Memory B cell (primary cell): ENCODE measurements around the gene ERBB2.
"Not testable (repeated sequence)": the region's sequence is repeated elsewhere in the genome, so short reads cannot be mapped to it uniquely, and the experiment has no call there.

Source experiments
- ATAC-seq: fragments of 150-1000 bp; cut with Tn5 transposase; 2 replicates; pipeline ENCODE4 v1.10.0; 2021; ENCODE audit warnings: low read depth, mild to moderate bottlenecking, moderate library complexity
- DNase-seq, 2 donors: peaks; one replicate each; pipeline ENCODE4 v3.0.0; 2022; ENCODE audit warnings: low spot score in 2 of 2
- H3K27ac Mint-ChIP-seq: one replicate; pipeline ENCODE4 v1.8.0; 2022; ENCODE audit warnings: mild to moderate bottlenecking, moderate library complexity, mixed read lengths
- H3K27me3 Mint-ChIP-seq: one replicate; pipeline ENCODE4 v1.8.0; 2022; ENCODE audit warnings: mixed read lengths
- H3K36me3 Mint-ChIP-seq: one replicate; pipeline ENCODE4 v1.8.0; 2022; ENCODE audit warnings: mild to moderate bottlenecking, mixed read lengths
- H3K4me1 Mint-ChIP-seq: one replicate; pipeline ENCODE4 v1.8.0; 2022; ENCODE audit warnings: mixed read lengths
- H3K4me3 Mint-ChIP-seq: one replicate; pipeline ENCODE4 v1.8.0; 2022; ENCODE audit warnings: mild to moderate bottlenecking, moderate library complexity, mixed read lengths
- H3K9me3 Mint-ChIP-seq: one replicate; pipeline ENCODE4 v1.8.0; 2022; ENCODE audit warnings: mixed read lengths

Gene ERBB2

GRCh38 chr17:39699157-39699817 is 577 bp upstream of the ERBB2 start:
- not testable (repeated sequence) for DNase-seq, H3K9me3 Mint-ChIP-seq, H3K27ac Mint-ChIP-seq, ATAC-seq, H3K36me3 Mint-ChIP-seq, H3K4me1 Mint-ChIP-seq
- peaks cover 22% of the 10 kb centered on the region for H3K27me3 Mint-ChIP-seq
- peak overlapping the region; percentile 67 for H3K4me3 Mint-ChIP-seq

- H3K9me3 Mint-ChIP-seq, result no peaks in the 10 kb centered on the region
- DNase-seq (no peak), ATAC-seq (no peak)
- peaks cover 9% of the 10 kb centered on the region for H3K4me1 Mint-ChIP-seq
- peaks cover 5% of the 10 kb centered on the region for H3K36me3 Mint-ChIP-seq
- no peak overlapping the region for H3K27ac Mint-ChIP-seq
- H3K4me3 Mint-ChIP-seq, result peak overlapping the region; percentile 8
- peaks cover 22% of the 10 kb centered on the region for H3K27me3 Mint-ChIP-seq
Measured at GRCh38 chr17:39700148-39700987, 504 bp downstream of the ERBB2 start.

GRCh38 chr17:39701012-39701783 is 1.3 kb downstream of the ERBB2 start:
- Mint-ChIP-seq H3K9me3 (no peaks in the 10 kb centered on the region), H3K27ac (no peak overlapping the region), H3K36me3 (peaks cover 2% of the 10 kb centered on the region), H3K4me3 (peak overlapping the region; percentile 8), H3K27me3 (peaks cover 22% of the 10 kb centered on the region), H3K4me1 (peaks cover 9% of the 10 kb centered on the region)
- DNase-seq (no peak), ATAC-seq (no peak)

- no peaks in the 10 kb centered on the region for H3K9me3 Mint-ChIP-seq
- H3K27me3 Mint-ChIP-seq, result peaks cover 20% of the 10 kb centered on the region
- H3K4me1 Mint-ChIP-seq, result peaks cover 9% of the 10 kb centered on the region
- ATAC-seq, result no peak
- H3K27ac Mint-ChIP-seq, result no peak overlapping the region
- no peak for DNase-seq
- no peak overlapping the region for H3K4me3 Mint-ChIP-seq
- H3K36me3 Mint-ChIP-seq, result peaks cover 2% of the 10 kb centered on the region
Measured at GRCh38 chr17:39701784-39702422, 2.0 kb downstream of the ERBB2 start.

DNA sequence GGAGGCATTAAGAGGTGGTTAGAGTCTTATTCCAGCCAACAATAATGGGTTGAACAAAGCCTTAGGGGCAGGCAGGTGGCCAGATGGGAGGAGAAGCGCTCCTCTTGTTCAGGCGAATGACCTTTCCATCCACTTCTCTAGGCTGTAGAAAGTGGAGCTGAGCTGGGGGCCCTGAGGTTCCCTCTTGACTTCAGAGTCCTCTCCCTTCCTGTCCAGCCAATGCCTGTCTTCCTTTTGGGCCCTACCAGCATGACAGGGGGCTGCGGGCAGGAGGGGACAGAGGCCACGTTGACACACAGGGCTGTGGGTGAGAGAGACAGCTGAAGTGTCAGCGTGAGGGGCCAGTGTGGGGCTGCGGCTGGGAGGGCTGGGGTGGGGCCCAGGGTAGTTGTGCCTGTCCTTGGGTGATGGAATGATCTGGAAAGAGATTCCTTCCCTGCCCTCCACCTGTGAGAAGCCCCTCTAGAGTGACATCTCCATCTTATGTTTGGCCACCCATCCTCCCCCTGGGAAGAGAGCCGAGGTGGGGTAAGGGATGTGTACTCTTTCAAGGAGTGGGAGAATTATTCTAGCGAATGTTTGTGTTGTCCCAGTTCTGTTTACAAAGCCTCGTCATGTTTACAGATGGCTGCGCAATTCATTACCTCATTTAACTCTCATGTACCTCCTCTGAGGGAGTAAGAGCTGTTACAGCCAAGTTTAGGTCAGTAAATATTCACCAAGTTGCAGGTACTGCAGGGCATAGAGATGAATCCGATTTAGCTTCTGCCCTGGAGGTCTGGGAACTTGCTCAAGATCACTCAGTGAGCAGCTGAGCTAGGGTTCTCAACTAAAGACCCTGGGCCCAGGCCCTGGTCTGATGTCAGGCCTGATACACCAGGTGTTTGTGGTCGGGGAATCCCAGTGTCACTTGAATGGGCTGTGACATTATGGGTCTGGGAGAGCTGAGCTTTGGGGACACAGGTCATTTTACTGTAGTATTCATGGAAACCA is 3.3 kb downstream of the ERBB2 start:
- H3K27ac Mint-ChIP-seq, result peak overlapping the region; percentile 29
- ATAC-seq, result peak; percentile 88

GRCh38 chr17:39703913-39704312 is 4.0 kb downstream of the ERBB2 start:
- Mint-ChIP-seq H3K27ac (peak overlapping the region; percentile 29), H3K9me3 (no peaks in the 10 kb centered on the region), H3K36me3 (peaks cover 2% of the 10 kb centered on the region), H3K4me1 (peaks cover 14% of the 10 kb centered on the region), H3K4me3 (no peak overlapping the region), H3K27me3 (peaks cover 19% of the 10 kb centered on the region)
- ATAC-seq, result no peak
- no peak for DNase-seq

More for the DNA sequence above, 3.3 kb downstream of the ERBB2 start:
- Mint-ChIP-seq H3K27me3 (peaks cover 19% of the 10 kb centered on the region), H3K4me1 (peaks cover 14% of the 10 kb centered on the region), H3K9me3 (no peaks in the 10 kb centered on the region), H3K4me3 (no peak overlapping the region), H3K36me3 (peaks cover 2% of the 10 kb centered on the region)
- no peak for DNase-seq

DNA sequence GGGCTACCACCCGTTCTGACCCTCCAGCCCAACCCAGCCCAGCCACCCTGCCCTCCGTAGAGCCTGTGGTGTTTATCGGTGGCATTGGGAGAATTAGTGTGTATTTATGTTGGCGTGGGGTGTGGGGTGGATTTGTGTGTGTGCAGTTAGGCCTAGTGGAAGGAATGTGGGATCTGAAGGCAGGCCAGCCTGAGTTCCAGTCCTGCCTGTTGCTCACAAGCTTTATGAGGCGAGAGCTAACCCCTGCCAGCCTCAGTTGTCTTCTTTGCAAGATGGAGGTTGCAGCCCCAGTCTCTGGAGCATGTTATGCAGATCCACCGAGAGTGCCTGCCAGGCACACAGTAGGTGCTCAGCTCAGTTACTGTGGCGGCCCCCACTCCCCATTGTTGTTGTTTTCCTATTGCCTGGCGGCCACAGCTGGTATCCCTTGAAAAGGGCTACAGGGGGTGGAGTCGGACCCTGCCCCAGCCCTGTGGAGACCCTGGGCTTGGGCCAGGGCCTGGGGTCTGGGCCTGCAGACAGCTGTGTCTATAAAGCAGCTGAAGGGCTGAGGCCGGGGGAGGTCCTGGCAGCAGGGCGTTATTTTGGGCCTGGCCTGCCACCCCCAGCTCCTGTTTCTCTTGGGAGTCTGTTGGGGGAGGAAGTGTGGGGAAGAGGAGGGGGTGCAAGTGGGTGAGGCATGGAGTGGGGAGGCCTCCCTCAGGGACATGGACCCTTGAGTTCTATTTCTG is 5.1 kb downstream of the ERBB2 start:
- Mint-ChIP-seq H3K27me3 (peaks cover 10% of the 10 kb centered on the region), H3K4me3 (no peak overlapping the region), H3K9me3 (no peaks in the 10 kb centered on the region), H3K36me3 (no peaks in the 10 kb centered on the region), H3K4me1 (peaks cover 14% of the 10 kb centered on the region), H3K27ac (no peak overlapping the region)
- DNase-seq (no peak), ATAC-seq (no peak)

DNA sequence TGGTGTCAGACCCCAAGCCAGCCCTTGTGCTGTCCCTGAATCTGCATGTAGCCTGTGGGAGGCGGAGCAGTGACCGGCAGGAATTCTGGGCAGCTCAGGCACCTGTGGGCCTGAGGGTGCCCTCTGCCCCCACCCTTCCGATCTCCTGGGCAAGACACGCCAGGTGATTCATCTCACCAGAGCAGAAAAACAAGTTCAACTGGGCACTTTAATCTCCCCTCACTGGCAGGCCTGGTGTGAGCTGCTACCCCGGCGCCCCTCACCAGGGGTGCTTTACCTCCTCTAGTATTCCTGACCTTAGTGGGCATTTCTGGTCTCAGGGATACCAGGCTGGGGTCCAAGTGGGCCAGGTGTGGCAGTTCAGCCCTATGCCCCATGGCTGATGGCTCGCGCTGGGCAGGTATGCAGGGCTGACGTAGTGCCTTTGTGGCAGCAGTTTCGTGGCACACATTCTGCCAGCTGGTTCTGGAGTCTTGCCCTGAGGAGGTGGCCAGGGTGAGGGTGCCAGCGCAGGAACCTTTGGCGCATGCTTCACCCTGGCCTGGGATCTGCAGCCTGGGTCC is 6.0 kb downstream of the ERBB2 start:
- H3K27me3 Mint-ChIP-seq, result peaks cover 8% of the 10 kb centered on the region
- H3K4me1 Mint-ChIP-seq, result peaks cover 14% of the 10 kb centered on the region
- H3K27ac Mint-ChIP-seq, result no peak overlapping the region
- no peaks in the 10 kb centered on the region for H3K36me3 Mint-ChIP-seq
- no peak for ATAC-seq
- no peak overlapping the region for H3K4me3 Mint-ChIP-seq
- no peak for DNase-seq
- H3K9me3 Mint-ChIP-seq, result no peaks in the 10 kb centered on the region

- peaks cover 4% of the 10 kb centered on the region for H3K27me3 Mint-ChIP-seq
- peaks cover 14% of the 10 kb centered on the region for H3K4me1 Mint-ChIP-seq
- H3K36me3 Mint-ChIP-seq, result no peaks in the 10 kb centered on the region
- no peak overlapping the region for H3K4me3 Mint-ChIP-seq
- no peak for ATAC-seq
- no peaks in the 10 kb centered on the region for H3K9me3 Mint-ChIP-seq
- H3K27ac Mint-ChIP-seq, result no peak overlapping the region
- DNase-seq, result no peak
Measured at GRCh38 chr17:39706383-39706782, 6.5 kb downstream of the ERBB2 start.

GRCh38 chr17:39706921-39707337 is 7.1 kb downstream of the ERBB2 start:
- Mint-ChIP-seq H3K27ac (no peak overlapping the region), H3K4me3 (no peak overlapping the region), H3K27me3 (no peaks in the 10 kb centered on the region), H3K4me1 (peaks cover 14% of the 10 kb centered on the region), H3K9me3 (no peaks in the 10 kb centered on the region), H3K36me3 (no peaks in the 10 kb centered on the region)
- DNase-seq (no peak), ATAC-seq (no peak)

DNA sequence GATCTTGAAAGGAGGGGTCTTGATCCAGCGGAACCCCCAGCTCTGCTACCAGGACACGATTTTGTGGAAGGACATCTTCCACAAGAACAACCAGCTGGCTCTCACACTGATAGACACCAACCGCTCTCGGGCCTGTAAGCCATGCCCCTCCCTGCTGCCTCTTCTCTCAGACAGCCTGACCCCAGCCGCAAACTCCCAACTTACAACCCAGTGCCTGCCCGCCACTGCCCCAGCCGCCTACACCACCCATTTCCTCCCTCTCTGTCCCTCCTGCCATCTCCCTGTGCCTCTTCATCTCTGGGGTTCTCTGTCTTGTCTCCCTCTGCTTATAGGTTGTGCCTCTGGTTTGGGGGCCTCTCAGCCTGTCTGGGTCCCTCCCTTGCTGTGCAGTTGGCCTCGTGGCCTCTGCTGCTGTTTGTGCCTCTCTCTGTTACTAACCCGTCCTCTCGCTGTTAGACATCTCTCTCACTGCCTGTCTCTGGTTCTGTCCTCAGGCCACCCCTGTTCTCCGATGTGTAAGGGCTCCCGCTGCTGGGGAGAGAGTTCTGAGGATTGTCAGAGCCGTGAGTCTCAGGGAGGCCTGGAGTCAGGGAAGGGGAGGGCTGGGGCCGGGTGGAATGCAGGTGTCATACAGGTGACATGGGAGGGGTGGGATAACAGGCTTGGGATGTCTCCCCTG is 9.6 kb downstream of the ERBB2 start:
- no peak for DNase-seq
- no peak for ATAC-seq
- Mint-ChIP-seq H3K9me3 (no peaks in the 10 kb centered on the region), H3K27ac (no peak overlapping the region), H3K36me3 (no peaks in the 10 kb centered on the region), H3K27me3 (peaks cover 2% of the 10 kb centered on the region), H3K4me1 (peaks cover 9% of the 10 kb centered on the region), H3K4me3 (no peak overlapping the region)
